HG02852 (cell line): ENCODE results near the gene RCOR2.
"Not testable (repeated sequence)": the region's sequence is repeated elsewhere in the genome, so short reads cannot be mapped to it uniquely, and the experiment has no call there.

Experiments used
- ATAC-seq: cut with Tn5 transposase; IDR thresholded peaks from one replicate; pipeline ENCODE4 v1.9.1; 2021; ENCODE audit warnings: mild to moderate bottlenecking, moderate library complexity; ENCODE audit not compliant: unreplicated experiment

Gene RCOR2

GRCh38 chr11:63879598-63880402 lies 37.2 kb downstream of the RCOR2 start:
- no peak for ATAC-seq

GRCh38 chr11:63877658-63878241 lies 39.2 kb downstream of the RCOR2 start:
- no peak for ATAC-seq

- ATAC-seq = no peak
Observed at GRCh38 chr11:63876616-63877015, 40.3 kb downstream of the RCOR2 start.

- no peak for ATAC-seq
Observed at GRCh38 chr11:63875506-63876065, 41.4 kb downstream of the RCOR2 start.

GRCh38 chr11:63874511-63874910 lies 42.5 kb downstream of the RCOR2 start:
- ATAC-seq = no peak

- no peak for ATAC-seq
Observed at GRCh38 chr11:63873311-63873710, 43.7 kb downstream of the RCOR2 start.

GRCh38 chr11:63872800-63873197 lies 44.2 kb downstream of the RCOR2 start:
- ATAC-seq = no peak

GRCh38 chr11:63871962-63872799 lies 44.8 kb downstream of the RCOR2 start:
- ATAC-seq = peak; percentile 77

- ATAC-seq = no peak
Observed at GRCh38 chr11:63870351-63871140, 46.4 kb downstream of the RCOR2 start.

- ATAC-seq = no peak
Observed at GRCh38 chr11:63869683-63870082, 47.3 kb downstream of the RCOR2 start.

GRCh38 chr11:63869171-63869591 lies 47.8 kb downstream of the RCOR2 start:
- no peak for ATAC-seq

GRCh38 chr11:63868399-63869064 lies 48.4 kb downstream of the RCOR2 start:
- no peak for ATAC-seq

- ATAC-seq = no peak
Observed at GRCh38 chr11:63867511-63867910, 49.5 kb downstream of the RCOR2 start.

GRCh38 chr11:63866211-63866610 lies 50.8 kb downstream of the RCOR2 start:
- ATAC-seq = no peak

GRCh38 chr11:63863620-63864019 lies 53.3 kb downstream of the RCOR2 start:
- not testable (repeated sequence) for ATAC-seq

GRCh38 chr11:63862923-63863322 lies 54.0 kb downstream of the RCOR2 start:
- ATAC-seq = no peak
